BJ (cell line): ENCODE results near the gene ANAPC16. TPM values are rescaled to one million over a fixed set of nuclear protein-coding genes. Genes with fewer than 3 reads are reported as not detected.

Experiments
- CTCF ChIA-PET: fragments of 350-600 bp; formaldehyde crosslinking; extraction: SDS; loops from one replicate; lab custom pipeline; 2021; ENCODE audit warnings: antibody characterized with exemption, inconsistent platforms; lab: Yijun Ruan, JAX
- POLR2A ChIA-PET: fragments of 300-600 bp; sonication (Branson Sonifier 250); formaldehyde crosslinking; extraction: SDS; loops from one replicate; lab custom pipeline; 2021; ENCODE audit warnings: antibody characterized with exemption; lab: Charles Lee
- DNase-seq: peaks from one replicate; pipeline ENCODE4 v3.0.0-alpha.2; 2011; ENCODE audit warnings: low read depth
- H3K27me3 ChIP-seq: 2 replicates; pipeline ENCODE4 v1.6.0; 2011; ENCODE audit warnings: low read length; ENCODE audit not compliant: control insufficient read depth, insufficient read depth
- H3K36me3 ChIP-seq: 2 replicates; pipeline ENCODE4 v1.5.1; 2011; ENCODE audit warnings: low read length; ENCODE audit not compliant: control insufficient read depth, insufficient read depth
- H3K4me3 ChIP-seq: 2 replicates; pipeline ENCODE4 v1.5.1; 2011; ENCODE audit warnings: low read depth, mild to moderate bottlenecking, control low read depth, low read length
- CTCF ChIP-seq: IDR thresholded peaks from 2 replicates; pipeline ENCODE4 v1.5.1; 2011; ENCODE audit warnings: low read depth, mild to moderate bottlenecking, control low read depth, inconsistent platforms, low read length, moderate library complexity; ENCODE audit not compliant: insufficient read depth
- polyA plus RNA-seq: library from polyadenylated mRNA; depleted of rRNA; stranded (reverse); fragments of >200 nt; gene quantifications from 2 replicates; pipeline ENCODE4 v1.2.3, GENCODE V29; 2011

Gene ANAPC16
- polyA plus RNA-seq, 1 experiment, result 49.8 TPM

GRCh38 chr10:72176701-72177100, 39.1 kb upstream of the ANAPC16 start:
- ChIA-PET CTCF (interaction anchor here (1.0 kb wide), 2 partner anchors 15 to 152 kb away, joined by 3 to 4 read pairs; no protein-coding TSS in a partner anchor), POLR2A (no interaction called here)
- TF ChIP-seq CTCF, result no peak
- no peaks in the 10 kb centered on the region for H3K36me3 ChIP-seq
- no peak overlapping the region for H3K4me3 ChIP-seq
- no peaks in the 10 kb centered on the region for H3K27me3 ChIP-seq
- no peak for DNase-seq

GRCh38 chr10:72177454-72177853, 38.4 kb upstream of the ANAPC16 start:
- no peak for TF ChIP-seq CTCF
- ChIA-PET CTCF (interaction anchor here (0.6 to 1.0 kb wide), 3 partner anchors 15 to 151 kb away, joined by 3 to 4 read pairs (median 3); no protein-coding TSS in a partner anchor), POLR2A (no interaction called here)
- DNase-seq, result no peak
- no peak overlapping the region for H3K4me3 ChIP-seq
- no peaks in the 10 kb centered on the region for H3K36me3 ChIP-seq
- no peaks in the 10 kb centered on the region for H3K27me3 ChIP-seq

GRCh38 chr10:72184156-72184555, 31.7 kb upstream of the ANAPC16 start:
- H3K36me3 ChIP-seq, result no peaks in the 10 kb centered on the region
- DNase-seq, result no peak
- ChIA-PET CTCF (interaction anchor here (0.6 to 1.4 kb wide), 2 partner anchors 9 to 93 kb away, joined by 3 to 5 read pairs; no protein-coding TSS in a partner anchor), POLR2A (no interaction called here)
- H3K4me3 ChIP-seq, result no peak overlapping the region
- TF ChIP-seq CTCF, result no peak
- no peaks in the 10 kb centered on the region for H3K27me3 ChIP-seq

GRCh38 chr10:72186258-72186981, 29.4 kb upstream of the ANAPC16 start:
- no peak overlapping the region for H3K4me3 ChIP-seq
- ChIA-PET POLR2A (no interaction called here), CTCF (no interaction called here)
- no peak for DNase-seq
- no peaks in the 10 kb centered on the region for H3K27me3 ChIP-seq
- no peaks in the 10 kb centered on the region for H3K36me3 ChIP-seq
- TF ChIP-seq CTCF, result no peak

GRCh38 chr10:72186982-72187330, 28.9 kb upstream of the ANAPC16 start:
- POLR2A ChIA-PET, result no interaction called here
- TF ChIP-seq CTCF, result no peak
- H3K36me3 ChIP-seq, result no peaks in the 10 kb centered on the region
- H3K27me3 ChIP-seq, result no peaks in the 10 kb centered on the region
- no peak for DNase-seq
- no peak overlapping the region for H3K4me3 ChIP-seq
- CTCF ChIA-PET, result no interaction called here
